Fibroblast of the conjunctiva (primary cell): Measurements from ENCODE around the gene SMIM14.
A peak's percentile ranks its signal among the peaks of the same experiment; 100 is the strongest.
"Not testable (repeated sequence)": the region's sequence is repeated elsewhere in the genome, so short reads cannot be mapped to it uniquely, and the experiment has no call there.

Source experiments
- DNase-seq: peaks from one replicate; pipeline ENCODE4 v3.0.0-alpha.2; 2010; ENCODE audit warnings: low read depth

The SMIM14 gene

GRCh38 chr4:39596971-39597370, 41.7 kb downstream of the SMIM14 start:
- peak; percentile 21 for DNase-seq

GRCh38 chr4:39591290-39591689, 47.4 kb downstream of the SMIM14 start:
- no peak for DNase-seq

- DNase-seq: no peak
These were observed 50.8 kb downstream of the SMIM14 start for GRCh38 chr4:39587881-39588280.

GRCh38 chr4:39574946-39575345, 63.7 kb downstream of the SMIM14 start:
- DNase-seq: no peak

- DNase-seq: no peak
These were observed 67.2 kb downstream of the SMIM14 start for GRCh38 chr4:39571504-39571903.

GRCh38 chr4:39571054-39571453, 67.6 kb downstream of the SMIM14 start:
- no peak for DNase-seq

GRCh38 chr4:39569209-39569608, 69.5 kb downstream of the SMIM14 start:
- no peak for DNase-seq

- no peak for DNase-seq
These were observed 69.9 kb downstream of the SMIM14 start for GRCh38 chr4:39568805-39569204.

GRCh38 chr4:39565878-39566600, 72.6 kb downstream of the SMIM14 start:
- peak; percentile 13 for DNase-seq

GRCh38 chr4:39563346-39563847, 75.3 kb downstream of the SMIM14 start:
- DNase-seq: peak; percentile 16

GRCh38 chr4:39562792-39563191, 75.9 kb downstream of the SMIM14 start:
- DNase-seq: no peak

GRCh38 chr4:39559626-39560025, 79.0 kb downstream of the SMIM14 start:
- DNase-seq: no peak

GRCh38 chr4:39555472-39555871, 83.2 kb downstream of the SMIM14 start:
- DNase-seq: no peak

- no peak for DNase-seq
These were observed 90.1 kb downstream of the SMIM14 start for GRCh38 chr4:39548425-39549067.

GRCh38 chr4:39544580-39545315, 93.9 kb downstream of the SMIM14 start:
- DNase-seq: no peak

GRCh38 chr4:39544080-39544479, 94.6 kb downstream of the SMIM14 start:
- DNase-seq: not testable (repeated sequence)

- no peak for DNase-seq
These were observed 95.6 kb downstream of the SMIM14 start for GRCh38 chr4:39543034-39543433.

- no peak for DNase-seq
These were observed 96.1 kb downstream of the SMIM14 start for GRCh38 chr4:39542611-39543012.

GRCh38 chr4:39541987-39542610, 96.6 kb downstream of the SMIM14 start:
- no peak for DNase-seq

GRCh38 chr4:39539089-39539611, 99.5 kb downstream of the SMIM14 start:
- no peak for DNase-seq

GRCh38 chr4:39533541-39533940, 105.1 kb downstream of the SMIM14 start:
- DNase-seq: no peak

- not testable (repeated sequence) for DNase-seq
These were observed 106.4 kb downstream of the SMIM14 start for GRCh38 chr4:39532237-39532636.
